Stimulated activated CD4-positive, alpha-beta T cell treated with anti-CD3 and anti-CD28 coated beads, Interleukin-15, amount 100 ng/mL, for 48 hours (primary cell): ENCODE data around the gene FAM53C.
"Not testable (repeated sequence)": the region's sequence is repeated elsewhere in the genome, so short reads cannot be mapped to it uniquely, and the experiment has no call there.

ENCODE experiments used
- DNase-seq, 2 donors: peaks; one replicate each; pipeline ENCODE4 v3.0.0-alpha.2; 2020; ENCODE audit warnings: low read depth in 2 of 2

The FAM53C gene

GRCh38 chr5:138351056-138351455 lies 13.0 kb downstream of the FAM53C start:
- DNase-seq, result no peak

DNA sequence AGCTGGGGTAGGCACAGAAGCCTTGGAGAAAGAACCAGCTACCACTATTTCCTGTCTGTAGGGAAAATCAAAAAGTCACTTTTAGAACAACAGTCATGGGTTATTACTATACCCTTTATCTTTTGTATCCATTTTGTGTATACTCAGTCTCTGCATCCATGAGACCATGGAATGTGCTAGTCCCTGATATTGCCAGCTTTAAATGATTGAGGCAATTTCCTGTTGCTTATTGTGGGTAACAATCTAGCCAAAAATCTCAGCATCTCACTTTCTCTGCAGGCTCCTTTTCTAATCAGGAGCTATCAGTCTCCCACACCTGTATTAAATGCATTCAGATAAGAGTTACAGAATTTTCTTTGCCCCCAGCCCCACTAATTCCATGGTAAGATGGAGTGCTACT lies 13.5 kb downstream of the FAM53C start:
- DNase-seq, result no peak

- DNase-seq, result peak; percentile 81 to 89
Measured at GRCh38 chr5:138352071-138352721, 14.1 kb downstream of the FAM53C start, which contains the start of gene KDM3B. TSS of gene KDM3B (plus strand) at chr5:138352685. CDS start at chr5:138352796, 111 bp downstream.

DNA sequence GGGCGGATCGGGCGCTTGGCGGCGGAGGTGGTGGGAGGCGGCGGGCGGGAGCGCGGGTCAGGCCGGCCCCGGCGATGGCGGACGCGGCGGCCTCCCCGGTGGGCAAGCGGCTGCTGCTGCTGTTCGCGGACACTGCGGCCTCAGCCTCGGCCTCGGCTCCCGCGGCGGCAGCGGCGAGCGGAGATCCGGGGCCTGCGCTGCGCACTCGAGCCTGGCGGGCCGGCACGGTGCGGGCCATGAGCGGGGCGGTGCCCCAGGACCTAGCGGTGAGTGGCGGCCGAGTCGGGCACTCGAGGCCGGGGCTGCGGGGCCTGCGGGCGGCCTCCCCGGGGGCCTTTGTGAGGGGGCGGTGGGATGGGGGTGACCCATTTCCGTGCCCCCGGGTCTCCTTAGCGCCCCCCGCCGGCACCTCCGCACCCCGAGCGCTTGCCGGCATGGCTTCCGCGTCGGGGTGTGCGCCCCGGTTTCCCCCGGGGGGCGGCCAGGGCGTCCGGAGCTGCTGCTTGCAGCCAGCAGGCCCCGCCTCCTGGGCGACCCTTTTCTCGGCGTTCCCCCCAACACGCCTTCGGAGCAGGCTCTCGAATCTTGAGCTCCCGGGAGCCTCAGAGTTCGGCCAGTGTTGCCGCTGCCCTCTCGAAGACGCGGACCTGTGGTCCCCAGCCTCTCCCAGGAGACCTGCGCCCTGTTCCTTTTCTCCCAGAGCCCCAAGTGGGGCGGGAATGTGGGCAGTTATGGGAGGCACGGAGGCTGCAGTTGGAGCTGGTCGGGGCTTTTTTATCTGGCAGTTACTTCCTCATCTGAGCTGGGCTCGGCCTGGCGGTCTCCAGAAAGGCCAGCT lies 14.9 kb downstream of the FAM53C start:
- peak; percentile 36 to 56 for DNase-seq

GRCh38 chr5:138353560-138354080 lies 15.6 kb downstream of the FAM53C start:
- no peak for DNase-seq

DNA sequence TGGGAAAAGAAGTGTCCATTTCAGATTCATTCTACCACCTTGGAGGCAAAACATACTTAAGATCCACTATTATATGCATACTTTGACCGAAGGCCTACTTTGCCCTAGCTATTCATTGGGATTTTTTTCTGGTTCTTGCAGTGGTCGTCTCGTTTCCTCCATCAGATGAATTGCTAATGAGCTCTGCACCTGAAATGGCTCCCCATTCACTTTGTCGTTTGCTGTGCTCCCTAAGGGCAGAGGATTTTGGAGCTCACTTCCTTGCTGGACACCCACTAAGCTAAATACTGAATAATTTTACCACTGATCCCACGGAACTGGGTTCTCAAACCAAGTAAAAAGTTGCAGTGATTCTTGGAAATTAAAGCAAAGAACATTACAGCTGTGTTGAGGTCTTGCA lies 16.3 kb downstream of the FAM53C start:
- no peak for DNase-seq

DNA sequence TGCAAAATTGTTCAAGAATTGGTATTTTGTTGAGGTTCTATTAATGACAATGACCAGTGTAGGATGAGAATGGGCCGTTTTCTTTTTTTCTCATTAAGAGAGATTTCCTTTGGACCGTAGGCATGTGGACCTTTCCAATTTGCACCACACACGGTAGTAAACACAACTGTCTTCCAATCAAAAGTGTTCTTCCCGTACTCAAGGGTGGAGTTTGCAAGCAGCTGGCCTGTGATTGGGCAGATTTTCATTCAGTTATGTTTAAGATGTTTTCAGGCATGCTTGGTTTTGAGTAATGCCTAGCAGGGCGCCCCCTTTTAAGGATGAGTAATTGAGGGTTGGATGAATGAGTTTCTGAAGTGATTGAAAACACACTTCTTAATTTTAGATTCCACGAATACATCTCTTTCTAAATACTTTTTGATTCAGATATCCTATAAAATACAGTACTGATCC lies 16.9 kb downstream of the FAM53C start:
- DNase-seq, result peak; percentile 50 to 62

DNA sequence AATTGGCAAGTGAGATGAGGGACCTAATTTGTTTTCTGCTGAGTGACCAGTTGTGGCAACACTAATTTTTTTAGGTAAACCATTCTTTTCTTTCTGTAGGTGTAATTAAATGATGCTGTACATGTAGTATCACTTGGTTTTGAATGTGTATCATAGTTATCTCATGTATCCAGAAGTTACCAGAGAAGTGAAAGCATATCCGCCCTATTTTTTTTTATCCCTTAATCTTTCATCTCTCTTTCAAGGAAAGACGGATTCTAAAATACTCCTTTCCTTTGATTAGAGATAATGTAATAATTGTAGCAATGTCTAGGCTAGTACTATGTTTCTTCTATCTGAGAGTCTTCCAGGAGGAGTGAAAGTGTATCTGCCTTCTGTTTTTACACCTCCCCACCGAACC lies 21.6 kb downstream of the FAM53C start:
- no peak for DNase-seq

DNA sequence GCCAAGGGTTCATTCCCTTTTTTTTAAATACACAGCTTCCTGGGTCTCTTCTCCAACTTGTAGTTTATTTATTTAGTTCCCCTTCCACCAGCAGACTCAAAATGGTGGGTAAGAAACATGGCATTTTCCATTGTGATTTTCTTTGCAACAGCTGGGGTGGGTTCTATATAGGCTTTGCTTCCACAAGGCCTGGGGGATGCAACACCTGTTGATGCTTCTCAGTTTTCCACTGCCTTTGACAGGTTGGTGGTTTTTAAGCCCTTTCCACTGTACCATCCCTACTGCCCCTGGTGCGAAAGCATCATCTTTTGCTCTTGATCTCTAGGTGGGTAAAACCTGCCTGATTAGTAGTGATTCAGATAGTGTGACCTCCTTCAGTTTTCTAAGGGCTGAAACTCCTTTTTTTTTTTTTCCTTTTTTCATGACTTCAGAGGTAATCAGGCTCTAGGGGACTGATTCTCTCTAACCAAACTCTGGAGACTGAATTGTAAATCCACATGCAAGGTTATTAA lies 22.9 kb downstream of the FAM53C start:
- no peak for DNase-seq

DNA sequence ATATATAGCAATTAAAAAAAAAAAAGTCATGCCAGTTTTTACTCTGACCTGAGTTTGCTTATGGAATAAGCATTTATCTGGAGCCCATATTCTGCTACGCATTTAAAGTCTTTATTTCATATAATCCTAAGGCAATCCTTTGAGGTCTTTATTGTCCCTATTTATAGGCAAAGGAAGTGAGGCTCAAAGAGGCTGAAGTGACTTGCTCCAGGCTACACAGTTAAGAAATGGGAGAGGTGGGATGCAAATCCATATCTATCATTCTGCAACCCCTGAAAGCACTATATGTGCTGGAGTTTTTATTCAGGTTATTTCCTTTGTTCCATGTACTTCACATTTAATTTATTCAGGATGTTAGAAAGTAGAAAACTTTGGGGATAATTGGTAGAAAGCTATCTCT lies 26.5 kb downstream of the FAM53C start:
- DNase-seq, result no peak

- no peak for DNase-seq
Measured at GRCh38 chr5:138366632-138367382, 28.7 kb downstream of the FAM53C start.

GRCh38 chr5:138369261-138369660 lies 31.2 kb downstream of the FAM53C start:
- no peak for DNase-seq

DNA sequence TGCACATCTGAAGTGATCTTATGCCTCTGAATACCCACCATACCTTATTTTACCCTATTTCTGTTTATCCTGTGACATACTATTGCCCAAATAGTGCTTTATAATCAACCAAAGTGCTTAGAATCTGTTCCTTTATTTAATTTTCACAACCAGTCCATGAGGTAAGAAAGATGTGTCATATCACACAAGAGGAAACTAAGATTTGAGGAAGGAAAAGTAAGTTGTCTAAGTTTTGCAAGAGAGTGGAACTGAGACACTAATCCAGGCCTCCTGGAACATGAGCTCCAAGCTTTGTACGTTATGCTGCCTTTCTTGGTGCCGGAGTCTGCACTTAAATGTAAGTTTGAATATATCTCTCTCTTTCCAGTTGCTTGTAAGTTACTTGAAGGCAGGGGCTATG lies 31.6 kb downstream of the FAM53C start:
- DNase-seq, result no peak

- DNase-seq, result no peak
Measured at GRCh38 chr5:138370537-138370936, 32.5 kb downstream of the FAM53C start.

- DNase-seq, result no peak
Measured at GRCh38 chr5:138371454-138371853, 33.4 kb downstream of the FAM53C start.

GRCh38 chr5:138372225-138372624 lies 34.2 kb downstream of the FAM53C start:
- DNase-seq, result no peak

DNA sequence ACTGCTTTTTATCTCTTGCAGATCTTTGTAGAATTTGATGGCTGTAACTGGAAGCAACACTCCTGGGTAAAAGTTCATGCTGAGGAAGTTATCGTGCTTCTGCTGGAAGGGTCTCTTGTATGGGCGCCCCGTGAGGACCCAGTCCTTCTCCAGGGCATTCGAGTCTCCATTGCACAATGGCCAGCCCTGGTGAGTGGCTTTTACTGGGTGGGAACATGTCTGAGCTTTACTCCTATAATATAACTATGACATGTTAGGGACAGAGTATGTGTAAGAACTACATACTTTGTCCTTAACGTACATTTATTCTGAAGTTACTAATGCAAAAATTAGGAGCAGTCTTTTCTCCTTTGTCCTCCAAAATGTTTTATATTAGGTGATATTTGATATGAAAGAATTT lies 34.6 kb downstream of the FAM53C start:
- DNase-seq, result no peak

GRCh38 chr5:138382347-138382746 lies 44.3 kb downstream of the FAM53C start:
- DNase-seq, result no peak

GRCh38 chr5:138385660-138386059 lies 47.6 kb downstream of the FAM53C start:
- DNase-seq, result no peak

DNA sequence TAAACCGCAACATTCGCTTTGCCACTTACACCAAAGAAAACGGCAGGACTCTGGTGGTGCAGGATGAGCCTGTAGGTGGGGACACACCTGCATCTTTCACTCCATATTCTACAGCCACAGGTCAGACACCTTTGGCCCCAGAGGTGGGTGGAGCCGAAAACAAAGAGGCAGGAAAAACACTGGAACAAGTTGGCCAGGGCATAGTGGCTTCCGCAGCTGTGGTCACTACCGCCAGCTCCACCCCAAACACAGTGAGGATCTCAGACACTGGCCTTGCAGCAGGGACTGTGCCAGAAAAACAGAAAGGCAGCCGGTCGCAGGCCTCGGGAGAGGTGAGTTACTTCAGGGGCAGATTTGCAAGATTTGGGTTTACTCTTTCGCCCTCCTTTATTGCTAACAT lies 48.2 kb downstream of the FAM53C start:
- no peak for DNase-seq

DNA sequence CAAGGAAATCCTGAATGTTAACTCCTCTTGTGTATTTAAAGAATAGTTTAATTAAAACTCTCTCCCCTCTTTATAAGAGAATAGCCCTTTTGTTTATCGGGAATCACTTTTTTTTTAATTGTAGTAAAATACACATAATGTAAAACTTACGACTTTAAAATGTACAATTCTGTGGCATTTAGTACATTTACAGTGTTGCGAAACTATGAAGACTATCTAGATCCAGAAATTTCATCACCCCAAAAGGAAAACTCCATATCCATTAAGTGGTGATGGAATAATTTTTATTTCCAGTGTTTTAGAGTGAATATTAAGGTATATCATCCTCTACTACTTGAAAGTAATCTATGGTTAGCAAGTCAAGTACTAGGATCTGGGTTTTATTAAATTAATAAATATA lies 51.3 kb downstream of the FAM53C start:
- no peak for DNase-seq

DNA sequence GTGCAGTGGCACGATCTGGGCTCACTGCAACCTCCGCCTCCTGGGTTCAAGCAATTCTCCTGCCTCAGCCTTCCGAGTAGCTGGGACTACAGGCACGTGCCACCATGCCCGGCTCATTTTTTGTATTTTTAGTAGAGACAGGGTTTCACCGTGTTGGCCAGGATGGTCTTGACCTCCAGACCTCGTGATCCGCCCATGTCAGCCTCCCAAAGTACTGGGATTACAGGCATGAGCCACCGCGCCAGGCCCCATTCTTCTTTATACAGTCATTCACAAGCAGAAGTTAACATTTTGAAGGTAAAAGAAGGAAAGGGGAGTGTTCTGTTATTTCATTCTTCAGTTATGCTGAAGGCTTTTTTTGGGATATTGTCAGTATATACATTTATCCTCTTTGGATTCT lies 51.8 kb downstream of the FAM53C start:
- not testable (repeated sequence) for DNase-seq
